HepG2 (cell line): Measurements from ENCODE around the gene TMEM14B. TPM values are rescaled to one million over a fixed set of nuclear protein-coding genes. Genes with fewer than 3 reads are reported as not detected.

ENCODE experiments used
- AGO2 ChIP-seq: fragments of 200-400 bp; formaldehyde crosslinking; optimal IDR thresholded peaks from 2 replicates; pipeline ENCODE3; 2017; ENCODE audit warnings: mild to moderate bottlenecking, low read depth, low read length, moderate library complexity
- ERF ChIP-seq: IDR thresholded peaks from 2 replicates; pipeline ENCODE4 v1.6.1; 2018; ENCODE audit warnings: missing biosample characterization, missing genetic modification reagents
- KDM1A ChIP-seq: IDR thresholded peaks from 2 replicates; pipeline ENCODE4 v1.6.1; 2016; ENCODE audit warnings: missing compliant biosample characterization
- LCORL ChIP-seq, 2 experiments: fragments of 450-650 bp in 1 of 2; sonication (generic) in 1 of 2; formaldehyde crosslinking in 1 of 2; IDR thresholded peaks; 2 replicates each; pipeline versions ENCODE4 v1.5.0 to v1.6.1; 2017 to 2020; ENCODE audit warnings: antibody characterized with exemption in 1 of 2, missing genetic modification reagents in 1 of 2
- MLX ChIP-seq: IDR thresholded peaks from 2 replicates; pipeline ENCODE4 v1.6.1; 2016
- MLXIP ChIP-seq: sonication (generic); formaldehyde crosslinking; IDR thresholded peaks from 2 replicates; pipeline ENCODE4 v1.9.0; 2021; ENCODE audit warnings: missing genetic modification reagents, borderline replicate concordance
- PHB2 ChIP-seq: fragments of 450-650 bp; IDR thresholded peaks from 2 replicates; pipeline ENCODE4 v1.6.1; 2018; ENCODE audit not compliant: partially characterized antibody
- PHF5A ChIP-seq: IDR thresholded peaks from one replicate; pipeline ENCODE4 v1.6.1; 2018; ENCODE audit warnings: low read depth, missing genetic modification reagents; ENCODE audit not compliant: unreplicated experiment
- PLRG1 ChIP-seq: fragments of 450-650 bp; conservative IDR thresholded peaks from 2 replicates; pipeline ENCODE4 v1.6.1; 2016
- RBM39 ChIP-seq: fragments of 200-400 bp; formaldehyde crosslinking; IDR thresholded peaks from one replicate; pipeline ENCODE4 v1.6.1; 2018; ENCODE audit warnings: antibody characterized with exemption, mild to moderate bottlenecking, low read depth, low read length; ENCODE audit not compliant: poor library complexity, severe bottlenecking
- RFX3 ChIP-seq: IDR thresholded peaks from 2 replicates; pipeline ENCODE4 v1.6.1; 2016; ENCODE audit warnings: missing biosample characterization, missing genetic modification reagents
- RNF219 ChIP-seq: sonication (generic); formaldehyde crosslinking; IDR thresholded peaks from 2 replicates; pipeline ENCODE4 v1.5.0; 2020; ENCODE audit warnings: mild to moderate bottlenecking, missing genetic modification reagents
- SYNCRIP ChIP-seq: fragments of 200-400 bp; formaldehyde crosslinking; IDR thresholded peaks from 2 replicates; pipeline ENCODE4 v1.6.1; 2018; ENCODE audit warnings: mild to moderate bottlenecking, low read depth, low read length; ENCODE audit not compliant: insufficient read depth
- THAP7 ChIP-seq: sonication (generic); formaldehyde crosslinking; IDR thresholded peaks from 2 replicates; pipeline ENCODE4 v1.8.1; 2023; ENCODE audit warnings: mild to moderate bottlenecking, missing genetic modification reagents
- TRAFD1 ChIP-seq: sonication (generic); formaldehyde crosslinking; IDR thresholded peaks from 2 replicates; pipeline ENCODE4 v1.5.1; 2020; ENCODE audit warnings: missing genetic modification reagents, mild to moderate bottlenecking, borderline replicate concordance
- WIZ ChIP-seq: sonication (generic); formaldehyde crosslinking; IDR thresholded peaks from 2 replicates; pipeline ENCODE4 v1.5.1; 2020; ENCODE audit warnings: mild to moderate bottlenecking, missing genetic modification reagents
- ZMAT5 ChIP-seq: sonication (generic); formaldehyde crosslinking; IDR thresholded peaks from 2 replicates; pipeline ENCODE4 v1.5.0; 2020; ENCODE audit warnings: mild to moderate bottlenecking, low read depth, missing genetic modification reagents, borderline replicate concordance
- ZUFSP ChIP-seq: sonication (generic); formaldehyde crosslinking; IDR thresholded peaks from 2 replicates; pipeline ENCODE4 v1.9.0; 2021; ENCODE audit warnings: missing genetic modification reagents, mild to moderate bottlenecking, borderline replicate concordance
- polyA plus RNA-seq, 8 experiments: library from polyadenylated mRNA; depleted of rRNA in 3 of 8; stranded (reverse) in 7 of 8; unstranded in 1 of 8; fragments of >200 nt; fragmentation: Illumina TruSeq in 4 of 8; extraction: Trizol in 4 of 8; gene quantifications; 2 replicates each; pipeline versions ENCODE4 v1.2.1 to v1.2.3, GENCODE V29; 2011 to 2016; ENCODE audit warnings: low read depth in 4 of 8, missing spikeins in 1 of 8, mixed read lengths in 1 of 8; ENCODE audit not compliant: insufficient read depth in 1 of 8
- total RNA-seq, 5 experiments: library from RNA; depleted of rRNA; stranded (reverse); fragments of >200 nt; fragmentation: Illumina TruSeq; extraction: Trizol; gene quantifications; 2 replicates each; pipeline ENCODE4 v1.2.3, GENCODE V29; 2016; ENCODE audit warnings: low read depth in 1 of 5

The TMEM14B gene
- total and polyA plus RNA-seq, 2 of the 13 experiments (the other 11 are each of a cell fraction or from before 2014, with no cell fraction given) = 133 to 200 TPM

GRCh38 chr6:10720265-10720959 is 27.2 kb upstream of the TMEM14B start (continued):
- TF ChIP-seq TRAFD1 (CRISPR knock-in tag) (no peak), LCORL (IDR thresholded peaks at IDR 0.05) (no peak), LCORL (CRISPR knock-in tag; IDR thresholded peaks at IDR 0.05) (peak; percentile 64; the same call in 1 of the 2 replicates), RNF219 (CRISPR knock-in tag) (no peak; the same call in 1 of the 2 replicates), AGO2 (peak; percentile 88), ZMAT5 (CRISPR knock-in tag) (no peak), WIZ (no peak), MLXIP (CRISPR knock-in tag) (no peak), THAP7 (CRISPR knock-in tag) (peak; percentile 89; the same call in 1 of the 2 replicates), ZUFSP (CRISPR knock-in tag) (no peak), RFX3 (CRISPR knock-in tag) (no peak), PHF5A (CRISPR knock-in tag) (no peak), RBM39 (peak; percentile 50), SYNCRIP (no peak), MLX (CRISPR knock-in tag) (no peak), KDM1A (CRISPR knock-in tag) (no peak), PLRG1 (no peak), PHB2 (no peak), ERF (CRISPR knock-in tag) (0 out of 2 replicates have a peak, but pooled peaks have one; percentile 43)
